OCI-LY3 (cell line): ENCODE data around the gene CEP170B.

Experiments used
- H2AFZ ChIP-seq: fragments of 200-600, 300-600 bp; shearing (Covaris generic); 2 replicates; pipeline ENCODE4 v1.6.0; 2014; ENCODE audit warnings: antibody characterized with exemption, low read depth, low read length
- H3K27ac ChIP-seq: fragments of 200-600, 300-600 bp; sonication (generic); 2 replicates; pipeline ENCODE4 v1.5.1; 2014; ENCODE audit warnings: mild to moderate bottlenecking, low read length, moderate library complexity, mixed read lengths
- H3K27me3 ChIP-seq: fragments of 200-600, 300-600 bp; sonication (generic); 2 replicates; pipeline ENCODE4 v1.6.1; 2014; ENCODE audit warnings: low read depth, low read length, mixed read lengths
- H3K36me3 ChIP-seq: fragments of 200-600, 300-600 bp; sonication (generic); replicated peaks from 2 replicates; pipeline ENCODE3; 2014; ENCODE audit warnings: low read depth, low read length, mixed read lengths
- H3K4me1 ChIP-seq: fragments of 300-600, 200-600 bp; sonication (generic); 2 replicates; pipeline ENCODE4 v1.6.1; 2014; ENCODE audit warnings: low read length, mixed read lengths
- H3K4me2 ChIP-seq: fragments of 200-600, 300-600 bp; sonication (generic); 2 replicates; pipeline ENCODE4 v1.6.1; 2014; ENCODE audit warnings: low read length, mixed read lengths
- H3K4me3 ChIP-seq: fragments of 300-600, 200-600 bp; sonication (generic); 2 replicates; pipeline ENCODE4 v1.5.1; 2014; ENCODE audit warnings: antibody characterized with exemption, mild to moderate bottlenecking, low read length, moderate library complexity
- H3K79me2 ChIP-seq: fragments of 300-600, 200-600 bp; shearing (Covaris generic); 2 replicates; pipeline ENCODE4 v1.6.1; 2014; ENCODE audit warnings: mild to moderate bottlenecking, low read length, mixed read lengths
- H3K9ac ChIP-seq: fragments of 300-600, 200-600 bp; shearing (Covaris generic); 2 replicates; pipeline ENCODE4 v1.6.0; 2014; ENCODE audit warnings: mild to moderate bottlenecking, low read length, moderate library complexity
- H3K9me3 ChIP-seq: fragments of 200-600, 300-600 bp; shearing (Covaris generic); 2 replicates; pipeline ENCODE4 v1.6.1; 2014; ENCODE audit warnings: low read length, mixed read lengths; ENCODE audit not compliant: insufficient read depth
- H4K20me1 ChIP-seq: fragments of 200-600, 300-600 bp; sonication (generic); 2 replicates; pipeline ENCODE4 v1.6.1; 2016; ENCODE audit warnings: low read length, mixed read lengths; ENCODE audit not compliant: insufficient read depth
- CTCF ChIP-seq: fragments of 200-600, 300-600 bp; sonication (generic); IDR thresholded peaks from 2 replicates; pipeline ENCODE4 v1.5.1; 2014; ENCODE audit warnings: antibody characterized with exemption, low read length, low read depth
- EZH2phosphoT487 ChIP-seq: fragments of 200-600 bp; shearing (Covaris generic); IDR thresholded peaks from 2 replicates; pipeline ENCODE4 v1.6.1; 2018; ENCODE audit warnings: antibody characterized with exemption, mixed run types, low read depth

The CEP170B gene

GRCh38 chr14:104870368-104871144, 5.5 kb downstream of the CEP170B start:
- H3K9ac ChIP-seq, result no peak overlapping the region
- TF ChIP-seq CTCF (peak; percentile 48), EZH2phosphoT487 (no peak)
- no peak overlapping the region for H2AFZ ChIP-seq
- H3K4me1 ChIP-seq, result 0 out of 2 replicates have a peak, but pooled peaks cover 3% of the 10 kb centered on the region
- no peaks in the 10 kb centered on the region for H3K27me3 ChIP-seq
- no peaks in the 10 kb centered on the region for H3K9me3 ChIP-seq
- no peak overlapping the region for H3K27ac ChIP-seq
- no peaks in the 10 kb centered on the region for H3K79me2 ChIP-seq
- H4K20me1 ChIP-seq, result 0 out of 2 replicates have a peak, but pooled peaks cover 5% of the 10 kb centered on the region
- H3K4me2 ChIP-seq, result no peak overlapping the region
- no peaks in the 10 kb centered on the region for H3K36me3 ChIP-seq
- H3K4me3 ChIP-seq, result no peak overlapping the region

DNA sequence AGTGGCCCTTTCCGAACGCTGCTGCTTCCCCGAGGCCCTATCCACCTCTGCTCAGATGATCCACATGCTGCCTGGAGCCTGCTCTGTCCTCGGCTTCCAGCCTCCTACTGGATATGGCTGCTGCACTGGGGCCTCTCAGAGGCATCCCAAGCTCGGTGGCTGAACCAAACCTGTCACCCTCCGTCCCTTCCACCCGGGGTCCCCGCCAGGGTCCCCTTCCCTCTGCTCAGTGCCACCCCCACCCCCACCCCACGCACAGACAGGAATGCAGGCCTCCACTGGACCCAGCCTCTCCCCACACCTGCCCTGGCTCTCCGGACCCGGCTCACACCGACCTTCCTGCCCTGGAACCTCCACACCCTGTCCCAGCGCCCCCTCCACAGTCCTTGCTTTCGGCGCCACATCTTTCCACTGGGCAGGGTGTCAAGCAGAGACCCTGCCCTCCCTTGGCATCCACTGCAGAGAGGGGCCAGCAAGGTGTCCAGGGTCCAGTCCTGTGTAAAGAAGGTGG, 6.1 kb downstream of the CEP170B start:
- Histone ChIP-seq H2AFZ (no peak overlapping the region), H3K9me3 (no peaks in the 10 kb centered on the region), H3K9ac (no peak overlapping the region), H3K36me3 (no peaks in the 10 kb centered on the region), H3K27ac (no peak overlapping the region), H3K79me2 (no peaks in the 10 kb centered on the region), H3K4me1 (no peaks in the 10 kb centered on the region), H3K4me2 (no peak overlapping the region), H4K20me1 (0 out of 2 replicates have a peak, but pooled peaks cover 5% of the 10 kb centered on the region), H3K27me3 (no peaks in the 10 kb centered on the region), H3K4me3 (no peak overlapping the region)
- no peak for TF ChIP-seq CTCF
- no peak for TF ChIP-seq EZH2phosphoT487

- Histone ChIP-seq H3K9me3 (no peaks in the 10 kb centered on the region), H2AFZ (no peak overlapping the region)
Observed at GRCh38 chr14:104871656-104872468, 6.8 kb downstream of the CEP170B start.

More at GRCh38 chr14:104871656-104872468, 6.8 kb downstream of the CEP170B start:
- no peaks in the 10 kb centered on the region for H3K79me2 ChIP-seq
- H3K4me3 ChIP-seq, result no peak overlapping the region
- no peaks in the 10 kb centered on the region for H3K36me3 ChIP-seq
- 0 out of 2 replicates have a peak, but pooled peaks cover 5% of the 10 kb centered on the region for H4K20me1 ChIP-seq
- no peak overlapping the region for H3K4me2 ChIP-seq
- H3K27me3 ChIP-seq, result no peaks in the 10 kb centered on the region
- no peak for TF ChIP-seq EZH2phosphoT487
- TF ChIP-seq CTCF, result no peak
- no peaks in the 10 kb centered on the region for H3K4me1 ChIP-seq
- H3K9ac ChIP-seq, result no peak overlapping the region
- H3K27ac ChIP-seq, result no peak overlapping the region
